Activated T-cell treated with anti-CD3 and anti-CD28 coated beads, Interleukin-2, amount 50 U/mL, for 24 hours (primary cell): ENCODE results near the gene TXNDC5.
"Not testable (repeated sequence)": the region's sequence is repeated elsewhere in the genome, so short reads cannot be mapped to it uniquely, and the experiment has no call there.

Experiments used
- DNase-seq: peaks from one replicate; pipeline ENCODE4 v3.0.0-alpha.2; 2020
- H3K27ac Mint-ChIP-seq: 2 replicates; pipeline ENCODE4 v1.8.0; 2020; ENCODE audit warnings: mild to moderate bottlenecking, mixed read lengths
- H3K27me3 Mint-ChIP-seq: 2 replicates; pipeline ENCODE4 v1.8.0; 2020; ENCODE audit warnings: mixed read lengths
- H3K36me3 Mint-ChIP-seq: 2 replicates; pipeline ENCODE4 v1.8.0; 2020; ENCODE audit warnings: low read depth, mixed read lengths
- H3K4me1 Mint-ChIP-seq: 2 replicates; pipeline ENCODE4 v1.8.0; 2020; ENCODE audit warnings: low read depth, mixed read lengths
- H3K4me3 Mint-ChIP-seq: 2 replicates; pipeline ENCODE4 v1.8.0; 2020; ENCODE audit warnings: mild to moderate bottlenecking, moderate library complexity, mixed read lengths
- H3K9me3 Mint-ChIP-seq: 2 replicates; pipeline ENCODE4 v1.8.0; 2020; ENCODE audit warnings: mixed read lengths

TXNDC5 gene

GRCh38 chr6:7906741-7907140 is 3.8 kb downstream of the TXNDC5 start:
- Mint-ChIP-seq H3K4me1 (peaks cover 30% of the 10 kb centered on the region), H3K4me3 (no peak overlapping the region), H3K36me3 (peaks cover 67% of the 10 kb centered on the region), H3K27ac (no peak overlapping the region), H3K9me3 (no peaks in the 10 kb centered on the region), H3K27me3 (peaks cover 2% of the 10 kb centered on the region)
- no peak for DNase-seq

GRCh38 chr6:7905416-7905815 is 5.2 kb downstream of the TXNDC5 start:
- Mint-ChIP-seq H3K9me3 (no peaks in the 10 kb centered on the region), H3K27me3 (no peaks in the 10 kb centered on the region), H3K4me3 (no peak overlapping the region), H3K36me3 (peaks cover 80% of the 10 kb centered on the region), H3K4me1 (peaks cover 24% of the 10 kb centered on the region), H3K27ac (no peak overlapping the region)
- no peak for DNase-seq

GRCh38 chr6:7904654-7905319 is 5.8 kb downstream of the TXNDC5 start:
- Mint-ChIP-seq H3K9me3 (no peaks in the 10 kb centered on the region), H3K4me1 (peaks cover 24% of the 10 kb centered on the region), H3K27ac (no peak overlapping the region), H3K27me3 (no peaks in the 10 kb centered on the region), H3K36me3 (peaks cover 86% of the 10 kb centered on the region), H3K4me3 (no peak overlapping the region)
- no peak for DNase-seq

- Mint-ChIP-seq H3K27me3 (no peaks in the 10 kb centered on the region), H3K36me3 (peaks cover 88% of the 10 kb centered on the region), H3K4me1 (peaks cover 16% of the 10 kb centered on the region), H3K4me3 (no peak overlapping the region), H3K27ac (no peak overlapping the region), H3K9me3 (no peaks in the 10 kb centered on the region)
- DNase-seq = no peak
Observed at GRCh38 chr6:7903673-7904072, 6.9 kb downstream of the TXNDC5 start.

- Mint-ChIP-seq H3K27me3 (no peaks in the 10 kb centered on the region), H3K36me3 (peaks cover 91% of the 10 kb centered on the region), H3K4me1 (peaks cover 17% of the 10 kb centered on the region), H3K4me3 (no peak overlapping the region), H3K27ac (no peak overlapping the region), H3K9me3 (no peaks in the 10 kb centered on the region)
- no peak for DNase-seq
Observed at GRCh38 chr6:7902867-7903266, 7.7 kb downstream of the TXNDC5 start.

- no peak for DNase-seq
- Mint-ChIP-seq H3K4me3 (no peak overlapping the region), H3K27ac (peak overlapping the region; percentile 33), H3K36me3 (peaks cover 91% of the 10 kb centered on the region), H3K4me1 (peaks cover 10% of the 10 kb centered on the region), H3K9me3 (no peaks in the 10 kb centered on the region), H3K27me3 (no peaks in the 10 kb centered on the region)
Observed at GRCh38 chr6:7902221-7902620, 8.4 kb downstream of the TXNDC5 start.

- H3K4me3 Mint-ChIP-seq = no peak overlapping the region
- DNase-seq = no peak
- H3K27me3 Mint-ChIP-seq = no peaks in the 10 kb centered on the region
- no peaks in the 10 kb centered on the region for H3K9me3 Mint-ChIP-seq
- peaks cover 91% of the 10 kb centered on the region for H3K36me3 Mint-ChIP-seq
- peaks cover 7% of the 10 kb centered on the region for H3K4me1 Mint-ChIP-seq
- H3K27ac Mint-ChIP-seq = no peak overlapping the region
Observed at GRCh38 chr6:7901780-7902179, 8.8 kb downstream of the TXNDC5 start.

GRCh38 chr6:7901056-7901455 is 9.5 kb downstream of the TXNDC5 start:
- H3K9me3 Mint-ChIP-seq = no peaks in the 10 kb centered on the region
- no peaks in the 10 kb centered on the region for H3K27me3 Mint-ChIP-seq
- no peak for DNase-seq
- H3K4me3 Mint-ChIP-seq = no peak overlapping the region
- peaks cover 3% of the 10 kb centered on the region for H3K4me1 Mint-ChIP-seq
- no peak overlapping the region for H3K27ac Mint-ChIP-seq
- H3K36me3 Mint-ChIP-seq = peaks cover 94% of the 10 kb centered on the region

- H3K36me3 Mint-ChIP-seq = peaks cover 99% of the 10 kb centered on the region
Observed at GRCh38 chr6:7900621-7901020, 10.0 kb downstream of the TXNDC5 start.

GRCh38 chr6:7899889-7900213 is 10.7 kb downstream of the TXNDC5 start:
- peaks cover 3% of the 10 kb centered on the region for H3K4me1 Mint-ChIP-seq
- no peak for DNase-seq
- no peak overlapping the region for H3K27ac Mint-ChIP-seq
- H3K27me3 Mint-ChIP-seq = no peaks in the 10 kb centered on the region
- H3K36me3 Mint-ChIP-seq = peaks cover 100% of the 10 kb centered on the region
- H3K4me3 Mint-ChIP-seq = no peak overlapping the region
- H3K9me3 Mint-ChIP-seq = no peaks in the 10 kb centered on the region

More at GRCh38 chr6:7900621-7901020, 10.0 kb downstream of the TXNDC5 start:
- H3K27me3 Mint-ChIP-seq = no peaks in the 10 kb centered on the region
- H3K4me1 Mint-ChIP-seq = peaks cover 3% of the 10 kb centered on the region
- no peak overlapping the region for H3K27ac Mint-ChIP-seq
- no peak for DNase-seq
- H3K4me3 Mint-ChIP-seq = no peak overlapping the region
- no peaks in the 10 kb centered on the region for H3K9me3 Mint-ChIP-seq

- Mint-ChIP-seq H3K27me3 (no peaks in the 10 kb centered on the region), H3K36me3 (peaks cover 100% of the 10 kb centered on the region), H3K4me3 (no peak overlapping the region), H3K9me3 (no peaks in the 10 kb centered on the region), H3K27ac (no peak overlapping the region), H3K4me1 (peaks cover 3% of the 10 kb centered on the region)
- DNase-seq = no peak
Observed at GRCh38 chr6:7899101-7899888, 11.3 kb downstream of the TXNDC5 start.

- not testable (repeated sequence) for H3K4me1 Mint-ChIP-seq
- peaks cover 100% of the 10 kb centered on the region for H3K36me3 Mint-ChIP-seq
- peak overlapping the region; percentile 1 for H3K27ac Mint-ChIP-seq
Observed at GRCh38 chr6:7898193-7898586, 12.4 kb downstream of the TXNDC5 start.

GRCh38 chr6:7897461-7898192 is 13.0 kb downstream of the TXNDC5 start:
- peaks cover 3% of the 10 kb centered on the region for H3K4me1 Mint-ChIP-seq
- H3K36me3 Mint-ChIP-seq = peaks cover 100% of the 10 kb centered on the region
- no peaks in the 10 kb centered on the region for H3K9me3 Mint-ChIP-seq
- H3K27me3 Mint-ChIP-seq = no peaks in the 10 kb centered on the region
- H3K27ac Mint-ChIP-seq = no peak overlapping the region
- DNase-seq = no peak
- no peak overlapping the region for H3K4me3 Mint-ChIP-seq

More at GRCh38 chr6:7898193-7898586, 12.4 kb downstream of the TXNDC5 start:
- not testable (repeated sequence) for H3K4me3 Mint-ChIP-seq, H3K27me3 Mint-ChIP-seq, H3K9me3 Mint-ChIP-seq, DNase-seq

- no peak overlapping the region for H3K4me3 Mint-ChIP-seq
- DNase-seq = no peak
- H3K36me3 Mint-ChIP-seq = peaks cover 100% of the 10 kb centered on the region
- no peaks in the 10 kb centered on the region for H3K9me3 Mint-ChIP-seq
- no peak overlapping the region for H3K27ac Mint-ChIP-seq
- peaks cover 3% of the 10 kb centered on the region for H3K4me1 Mint-ChIP-seq
- H3K27me3 Mint-ChIP-seq = no peaks in the 10 kb centered on the region
Observed at GRCh38 chr6:7896465-7896987, 14.1 kb downstream of the TXNDC5 start.

- H3K27me3 Mint-ChIP-seq = no peaks in the 10 kb centered on the region
- H3K27ac Mint-ChIP-seq = no peak overlapping the region
- DNase-seq = no peak
- H3K4me3 Mint-ChIP-seq = no peak overlapping the region
- peaks cover 3% of the 10 kb centered on the region for H3K4me1 Mint-ChIP-seq
- H3K9me3 Mint-ChIP-seq = no peaks in the 10 kb centered on the region
- H3K36me3 Mint-ChIP-seq = peaks cover 99% of the 10 kb centered on the region
Observed at GRCh38 chr6:7895125-7895423, 15.5 kb downstream of the TXNDC5 start.
